K562 (cell line): Measurements from ENCODE around the gene EXOC4. TPM values are rescaled to one million over a fixed set of nuclear protein-coding genes. Genes with fewer than 3 reads are reported as not detected.

Experiments used
- ATAC-seq: fragments of 200-7000 bp; cut with Tn5 transposase; 3 replicates; pipeline ENCODE4 v1.9.1; 2020; ENCODE audit warnings: moderate library complexity
- BruUV-seq: library from RNA; stranded (reverse); fragments of 400-500 nt; replicated peaks from 2 replicates; lab custom pipeline; 2021; lab: Mats Ljungman, UMichigan
- CTCF ChIA-PET: fragments of 300-600 bp; formaldehyde crosslinking; extraction: SDS; loops from one replicate; lab custom pipeline; 2021; ENCODE audit warnings: low intra/inter-chr PET ratio; lab: Yijun Ruan, JAX
- POLR2A ChIA-PET: fragments of 300-600, 350-650 bp; sonication (Branson Sonifier 250); formaldehyde crosslinking; extraction: SDS; loops from one replicate; lab custom pipeline; 2021; ENCODE audit warnings: antibody characterized with exemption, inconsistent platforms; lab: Yijun Ruan, JAX
- DNase-seq, 4 experiments: peaks; one replicate each; pipeline versions ENCODE4 v3.0.0 to v3.0.0-alpha.2; 2011 to 2018; ENCODE audit warnings: low spot score in 3 of 4, mixed read lengths in 3 of 4; ENCODE audit errors: extremely low read depth in 1 of 4
- FAIRE-seq: peaks from 2 replicates; lab custom pipeline; 2011; peaks lifted over from hg19 to GRCh38; lab: Jason Lieb, UNC
- H2AFZ ChIP-seq: 2 replicates; pipeline ENCODE4 v1.6.0; 2011; ENCODE audit warnings: low read depth, low read length, control low read depth, inconsistent platforms
- H3K27ac ChIP-seq: fragments of 200-600 bp; 3 replicates; pipeline ENCODE4 v1.8.0; 2011; ENCODE audit warnings: low read depth, mild to moderate bottlenecking, control low read depth, inconsistent platforms, low read length, moderate library complexity, mixed read lengths; ENCODE audit errors: extremely low read depth
- H3K27me3 ChIP-seq, 2 experiments: fragments of 300-600 bp in 1 of 2; 2 replicates in 1 of 2; 3 replicates in 1 of 2; pipeline versions ENCODE4 v1.6.0 to v1.8.0; 2011; ENCODE audit warnings: inconsistent platforms in 2 of 2, low read length in 2 of 2, mild to moderate bottlenecking in 1 of 2, mixed read lengths in 1 of 2, moderate library complexity in 1 of 2; ENCODE audit not compliant: control insufficient read depth in 2 of 2, insufficient read depth in 2 of 2
- H3K36me3 ChIP-seq: fragments of 300-600 bp; 3 replicates; pipeline ENCODE4 v1.8.0; 2011; ENCODE audit warnings: mild to moderate bottlenecking, low read length, inconsistent platforms; ENCODE audit not compliant: control insufficient read depth, insufficient read depth
- H3K4me1 ChIP-seq, 2 experiments: fragments of 200-600 bp in 1 of 2; replicated peaks in 1 of 2; 2 replicates in 1 of 2; 3 replicates in 1 of 2; pipeline versions ENCODE4 v1.5.1 to v1.8.0; 2011; ENCODE audit warnings: inconsistent platforms in 2 of 2, low read length in 2 of 2, mild to moderate bottlenecking in 1 of 2, mixed read lengths in 1 of 2, moderate library complexity in 1 of 2; ENCODE audit not compliant: control insufficient read depth in 2 of 2, insufficient read depth in 2 of 2
- H3K4me2 ChIP-seq: 2 replicates; pipeline ENCODE4 v1.6.1; 2011; ENCODE audit warnings: low read length, control low read depth, inconsistent platforms, mixed read lengths; ENCODE audit not compliant: insufficient read depth
- H3K4me3 ChIP-seq: fragments of 200-600 bp; sonication (generic), shearing (Covaris generic); 2 replicates; pipeline ENCODE4 v1.5.1; 2016; ENCODE audit warnings: control low read depth, inconsistent platforms
- H3K79me2 ChIP-seq: fragments of 200-600 bp; 3 replicates; pipeline ENCODE4 v1.8.0; 2011; ENCODE audit warnings: low read length, inconsistent platforms; ENCODE audit not compliant: control insufficient read depth, insufficient read depth
- H3K9ac ChIP-seq, 2 experiments: 2 replicates each; pipeline versions ENCODE4 v1.6.0 to v1.6.1; 2011; ENCODE audit warnings: low read depth in 2 of 2, low read length in 2 of 2, control low read depth in 1 of 2, inconsistent platforms in 1 of 2, mild to moderate bottlenecking in 1 of 2, mixed read lengths in 1 of 2; ENCODE audit not compliant: insufficient read depth in 1 of 2
- H3K9me1 ChIP-seq: one replicate; pipeline ENCODE4 v1.6.0; 2011; ENCODE audit warnings: inconsistent platforms, mild to moderate bottlenecking, low read length, moderate library complexity; ENCODE audit not compliant: control insufficient read depth, insufficient read depth
- H3K9me3 ChIP-seq: replicated peaks from 2 replicates; pipeline ENCODE4 v1.5.1; 2011; ENCODE audit warnings: low read depth, low read length, inconsistent platforms; ENCODE audit not compliant: control insufficient read depth, insufficient read depth
- H4K20me1 ChIP-seq: replicated peaks from 2 replicates; pipeline ENCODE4 v1.6.1; 2011; ENCODE audit warnings: low read length, inconsistent platforms, mixed read lengths; ENCODE audit not compliant: control insufficient read depth, insufficient read depth
- ARID2 ChIP-seq: fragments of 450-650 bp; IDR thresholded peaks from 2 replicates; pipeline ENCODE4 v1.6.1; 2017; ENCODE audit warnings: antibody characterized with exemption, mild to moderate bottlenecking
- CEBPB ChIP-seq: fragments of 450-650 bp; IDR thresholded peaks from 2 replicates; pipeline ENCODE4 v1.6.1; 2016; ENCODE audit warnings: missing genetic modification characterization, missing compliant biosample characterization
- CXXC5 ChIP-seq: fragments of 250-450 bp; sonication (Bioruptor Pico); IDR thresholded peaks from 2 replicates; pipeline ENCODE4 v1.8.0; 2022; ENCODE audit warnings: inconsistent platforms, mild to moderate bottlenecking, moderate library complexity
- E2F3 ChIP-seq: fragments of 250-450 bp; sonication (Bioruptor Pico); IDR thresholded peaks from 2 replicates; pipeline ENCODE4 v1.4.0; 2020; ENCODE audit warnings: mild to moderate bottlenecking
- FOXK1 ChIP-seq: sonication (generic); formaldehyde crosslinking; IDR thresholded peaks from 2 replicates; pipeline ENCODE4 v1.8.0; 2022; ENCODE audit warnings: missing genetic modification reagents, mild to moderate bottlenecking, borderline replicate concordance
- RAD51 ChIP-seq: fragments of 450-650 bp; IDR thresholded peaks from 2 replicates; pipeline ENCODE4 v1.7.1; 2016; ENCODE audit warnings: low read depth, mild to moderate bottlenecking, borderline replicate concordance
- RBM34 ChIP-seq: fragments of 200-400 bp; formaldehyde crosslinking; IDR thresholded peaks from 2 replicates; pipeline ENCODE4 v1.6.1; 2018; ENCODE audit warnings: low read length, borderline replicate concordance; ENCODE audit not compliant: insufficient read depth
- SIN3A ChIP-seq, 2 experiments: fragments of 150-350 bp in 1 of 2; IDR thresholded peaks; 2 replicates each; pipeline ENCODE4 v1.6.1; 2011 to 2016; ENCODE audit warnings: borderline replicate concordance in 2 of 2, low read depth in 2 of 2, low read length in 2 of 2, mild to moderate bottlenecking in 2 of 2, moderate library complexity in 2 of 2; ENCODE audit not compliant: control insufficient read depth in 1 of 2
- ZNF384 ChIP-seq: IDR thresholded peaks from 2 replicates; pipeline ENCODE4 v1.6.1; 2012; ENCODE audit warnings: low read depth, low read length, improper control_type of control experiment
- ZNF436 ChIP-seq: fragments of 250-450, 450-650 bp; sonication (Bioruptor Pico); formaldehyde crosslinking; IDR thresholded peaks from 2 replicates; pipeline ENCODE4 v1.7.0; 2020; ENCODE audit warnings: mild to moderate bottlenecking
- WGBS: fragments of 100-300 bp; shearing (Covaris generic); methylation state at CpG from one replicate; pipeline ENCODE4 v1.1.6; 2016; ENCODE audit warnings: low coverage, mixed read lengths; ENCODE audit not compliant: insufficient coverage; ENCODE audit errors: missing lambda C conversion rate; 5-methylcytosine and 5-hydroxymethylcytosine counted together
- in situ Hi-C: fragments of 300-500 bp; cut with MboI; formaldehyde crosslinking; loops from 4 replicates; pipeline ENCODE4 v1.15.0; 2018; ENCODE audit warnings: inconsistent platforms, mixed read lengths
- intact Hi-C: fragments of 100-400 bp; cut with micrococcal nuclease; formaldehyde crosslinking; loops from 2 replicates; pipeline ENCODE4 v1.14.2; 2022
- polyA plus RNA-seq, 8 experiments: library from polyadenylated mRNA; depleted of rRNA in 4 of 8; stranded (reverse) in 5 of 8; unstranded in 3 of 8; fragments of >200 nt; fragmentation: Nextera tagmentation in 2 of 8; fragmentation: Illumina TruSeq in 1 of 8; extraction: Ambion mirVana in 2 of 8; extraction: Trizol in 1 of 8; gene quantifications; 2 replicates each; pipeline versions ENCODE4 v1.2.1 to v1.2.3, GENCODE V29; 2011 to 2014; ENCODE audit warnings: inconsistent platforms in 1 of 8, missing spikeins in 1 of 8
- total RNA-seq, 7 experiments: library from RNA; depleted of rRNA in 6 of 7; stranded (reverse); fragments of >200 nt in 6 of 7; fragmentation: Illumina TruSeq in 2 of 7; extraction: Trizol in 2 of 7; gene quantifications; 2 replicates each; pipeline versions ENCODE4 v1.2.1 to v1.2.3, GENCODE V29; 2011 to 2021; ENCODE audit warnings: low replicate concordance in 1 of 7
- TF ChIP-seq, protein P1 (sequence below): sonication (generic); formaldehyde crosslinking; IDR thresholded peaks from 2 replicates; pipeline ENCODE4 v1.8.0; 2022; ENCODE audit warnings: mild to moderate bottlenecking, low read depth, missing genetic modification reagents
- TF ChIP-seq, protein P2 (sequence below): fragments of 450-650 bp; IDR thresholded peaks from 2 replicates; pipeline ENCODE4 v1.6.1; 2016; ENCODE audit warnings: antibody characterized with exemption

The EXOC4 gene
- total and polyA plus RNA-seq, 9 of the 15 experiments (the other 6 are each of a cell fraction or from before 2014, with no cell fraction given): 18.5 to 73.1 (median 46.6) TPM

DNA sequence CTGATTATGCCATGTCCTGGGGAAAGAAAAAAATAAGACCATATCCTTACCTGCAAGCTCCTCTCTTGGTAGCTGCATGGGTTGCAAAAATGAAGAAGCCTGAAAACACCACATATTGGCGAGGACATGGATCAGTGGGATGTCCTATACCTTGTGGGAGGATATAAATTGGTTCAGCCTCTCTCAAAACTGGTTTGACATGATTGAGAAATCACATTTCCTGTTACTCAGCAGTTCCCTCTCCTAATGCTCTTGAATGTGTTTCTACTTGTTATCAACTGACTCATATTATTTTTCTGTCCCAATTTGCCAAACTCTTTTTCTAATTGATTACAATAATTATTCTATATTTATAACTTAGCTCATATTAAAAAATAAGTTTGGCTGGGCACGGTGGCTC is 380.2 kb downstream of the EXOC4 start:
- Histone ChIP-seq H3K4me3 (no peak overlapping the region), H3K9me3 (no peaks in the 10 kb centered on the region), H3K4me2 (no peak overlapping the region), H2AFZ (no peak overlapping the region), H3K36me3 (no peaks in the 10 kb centered on the region; the same call in 1 of the 3 replicates), H3K27me3 (no peaks in the 10 kb centered on the region), H3K9me1 (no peaks in the 10 kb centered on the region), H3K9ac (no peak overlapping the region), H3K79me2 (no peaks in the 10 kb centered on the region), H4K20me1 (no peaks in the 10 kb centered on the region), H3K4me1 (no peaks in the 10 kb centered on the region), H3K27ac (no peak overlapping the region)
- in situ Hi-C loops (no loop called here), intact Hi-C loops (no loop called here)
- FAIRE-seq: no peak
- POLR2A ChIA-PET: no interaction called here
- CTCF ChIA-PET: no interaction called here
- BruUV-seq: no TSS peak
- 12% methylated on average over 2 of the region's 2 CpGs for WGBS
- no peak for ATAC-seq
- DNase-seq: no peak
- TF ChIP-seq CEBPB (tag) (0 out of 2 replicates have a peak, but pooled peaks have one; percentile 13), E2F3 (no peak)
- TF ChIP-seq, protein P1, sequence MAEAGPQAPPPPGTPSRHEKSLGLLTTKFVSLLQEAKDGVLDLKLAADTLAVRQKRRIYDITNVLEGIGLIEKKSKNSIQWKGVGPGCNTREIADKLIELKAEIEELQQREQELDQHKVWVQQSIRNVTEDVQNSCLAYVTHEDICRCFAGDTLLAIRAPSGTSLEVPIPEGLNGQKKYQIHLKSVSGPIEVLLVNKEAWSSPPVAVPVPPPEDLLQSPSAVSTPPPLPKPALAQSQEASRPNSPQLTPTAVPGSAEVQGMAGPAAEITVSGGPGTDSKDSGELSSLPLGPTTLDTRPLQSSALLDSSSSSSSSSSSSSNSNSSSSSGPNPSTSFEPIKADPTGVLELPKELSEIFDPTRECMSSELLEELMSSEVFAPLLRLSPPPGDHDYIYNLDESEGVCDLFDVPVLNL (CRISPR knock-in tag): no peak

DNA sequence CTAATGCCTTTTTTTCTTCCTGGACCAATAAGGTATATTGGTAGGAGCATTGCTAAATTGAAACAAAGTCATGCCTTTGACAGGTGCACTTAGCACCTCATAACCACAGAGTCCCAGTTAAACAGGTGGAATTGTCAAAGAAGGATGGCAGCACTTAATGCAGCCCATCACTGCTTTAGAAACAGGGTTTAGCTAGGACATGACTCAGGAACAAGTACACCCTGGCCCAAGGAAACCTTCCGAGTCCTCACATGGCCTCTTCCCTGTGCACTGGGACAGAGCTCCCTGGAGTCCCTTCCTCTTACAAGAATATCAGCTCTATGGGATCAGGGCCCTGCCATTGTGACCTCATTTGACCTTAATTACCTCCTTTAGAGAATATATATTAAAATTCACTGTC is 382.7 kb downstream of the EXOC4 start:
- no peak for DNase-seq
- Histone ChIP-seq H3K4me3 (no peak overlapping the region), H2AFZ (no peak overlapping the region), H3K4me1 (no peaks in the 10 kb centered on the region), H3K9me1 (no peaks in the 10 kb centered on the region), H3K9ac (no peak overlapping the region), H3K27ac (no peak overlapping the region), H3K4me2 (no peak overlapping the region), H3K36me3 (no peaks in the 10 kb centered on the region; the same call in 2 of the 3 replicates), H3K9me3 (no peaks in the 10 kb centered on the region), H3K27me3 (no peaks in the 10 kb centered on the region), H3K79me2 (no peaks in the 10 kb centered on the region), H4K20me1 (no peaks in the 10 kb centered on the region)
- ATAC-seq: no peak
- POLR2A ChIA-PET: no interaction called here
- WGBS: 75% methylated on average over 1 of the region's 1 CpG
- BruUV-seq: no TSS peak
- intact Hi-C loops: no loop called here
- in situ Hi-C loops: no loop called here
- CTCF ChIA-PET: no interaction called here
- FAIRE-seq: peak; percentile 23
- no peak for TF ChIP-seq ZNF384
- TF ChIP-seq RAD51: no peak
- TF ChIP-seq RBM34: no peak
- no peak for TF ChIP-seq ARID2
- no peak for TF ChIP-seq FOXK1 (CRISPR knock-in tag)
- TF ChIP-seq ZNF436 (CRISPR knock-in tag): no peak
- no peak for TF ChIP-seq CXXC5 (CRISPR knock-in tag)
- no peak for TF ChIP-seq SIN3A (IDR thresholded peaks at IDR 0.05; ENCODE audit: borderline replicate concordance in 2 of 2, control insufficient read depth in 1 of 2, low read depth in 2 of 2, low read length in 2 of 2)
- TF ChIP-seq, protein P1 (CRISPR knock-in tag): no peak
- TF ChIP-seq, protein P2, sequence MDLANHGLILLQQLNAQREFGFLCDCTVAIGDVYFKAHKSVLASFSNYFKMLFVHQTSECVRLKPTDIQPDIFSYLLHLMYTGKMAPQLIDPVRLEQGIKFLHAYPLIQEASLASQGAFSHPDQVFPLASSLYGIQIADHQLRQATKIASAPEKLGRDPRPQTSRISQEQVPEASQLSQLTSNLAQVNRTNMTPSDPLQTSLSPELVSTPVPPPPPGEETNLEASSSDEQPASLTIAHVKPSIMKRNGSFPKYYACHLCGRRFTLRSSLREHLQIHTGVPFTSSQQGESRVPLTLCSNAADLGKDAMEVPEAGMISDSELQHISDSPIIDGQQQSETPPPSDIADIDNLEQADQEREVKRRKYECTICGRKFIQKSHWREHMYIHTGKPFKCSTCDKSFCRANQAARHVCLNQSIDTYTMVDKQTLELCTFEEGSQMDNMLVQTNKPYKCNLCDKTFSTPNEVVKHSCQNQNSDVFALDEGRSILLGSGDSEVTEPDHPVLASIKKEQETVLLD: no peak
